RWPE2 (cell line): ENCODE data around the gene KLK11.
A peak's percentile ranks its signal among the peaks of the same experiment; 100 is the strongest.

Experiments
- ATAC-seq: fragments of 200-7000 bp; cut with Tn5 transposase; 3 replicates; pipeline ENCODE4 v1.9.1; 2021; ENCODE audit warnings: low read depth
- DNase-seq: peaks from one replicate; pipeline ENCODE4 v3.0.0-alpha.2; 2020; ENCODE audit warnings: low spot score
- H3K27ac ChIP-seq: fragments of 450-650 bp; 2 replicates; pipeline ENCODE4 v1.5.1; 2017; ENCODE audit warnings: mild to moderate bottlenecking; ENCODE audit not compliant: poor library complexity, severe bottlenecking
- H3K27me3 ChIP-seq: fragments of 250-450 bp; sonication (Bioruptor Pico); 2 replicates; pipeline ENCODE4 v1.5.1; 2021; ENCODE audit warnings: mild to moderate bottlenecking, moderate library complexity; ENCODE audit not compliant: insufficient read depth, poor library complexity, severe bottlenecking
- H3K36me3 ChIP-seq: fragments of 250-450 bp; sonication (Bioruptor Pico); 2 replicates; pipeline ENCODE4 v1.5.1; 2020; ENCODE audit warnings: low read depth, mild to moderate bottlenecking, moderate library complexity
- H3K4me1 ChIP-seq: fragments of 250-450 bp; sonication (Bioruptor Pico); 2 replicates; pipeline ENCODE4 v1.5.1; 2021; ENCODE audit warnings: mild to moderate bottlenecking, moderate library complexity; ENCODE audit not compliant: insufficient read depth, poor library complexity, severe bottlenecking
- H3K4me3 ChIP-seq: fragments of 250-450 bp; sonication (Bioruptor Pico); 2 replicates; pipeline ENCODE4 v1.5.1; 2021; ENCODE audit warnings: mild to moderate bottlenecking, moderate library complexity; ENCODE audit not compliant: severe bottlenecking
- H3K9me3 ChIP-seq: fragments of 250-450 bp; sonication (Bioruptor Pico); 2 replicates; pipeline ENCODE4 v1.5.1; 2021; ENCODE audit warnings: mild to moderate bottlenecking, moderate library complexity; ENCODE audit not compliant: severe bottlenecking
- TF ChIP-seq, protein P1 (sequence below): fragments of 450-650 bp; IDR thresholded peaks from one replicate; pipeline ENCODE4 v1.5.1; 2017; ENCODE audit warnings: mild to moderate bottlenecking, moderate library complexity; ENCODE audit not compliant: poor library complexity, severe bottlenecking

The KLK11 gene, protein sequence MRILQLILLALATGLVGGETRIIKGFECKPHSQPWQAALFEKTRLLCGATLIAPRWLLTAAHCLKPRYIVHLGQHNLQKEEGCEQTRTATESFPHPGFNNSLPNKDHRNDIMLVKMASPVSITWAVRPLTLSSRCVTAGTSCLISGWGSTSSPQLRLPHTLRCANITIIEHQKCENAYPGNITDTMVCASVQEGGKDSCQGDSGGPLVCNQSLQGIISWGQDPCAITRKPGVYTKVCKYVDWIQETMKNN

DNA sequence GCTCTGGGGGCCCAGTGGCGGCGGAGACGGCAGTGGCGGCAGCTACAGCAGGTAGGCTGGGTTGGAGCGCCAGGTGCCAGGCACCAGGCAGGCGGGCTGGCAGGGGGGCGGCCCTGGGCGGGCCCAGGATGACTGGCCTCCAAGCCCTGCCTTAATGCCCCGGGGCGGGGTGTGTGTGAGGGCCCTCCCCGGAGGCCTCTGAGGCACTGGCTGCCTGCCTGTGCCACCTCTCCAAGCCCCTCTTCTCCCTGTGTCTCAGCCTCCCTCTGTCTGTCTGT is at the start of gene KLK11:
TSS of gene KLK11 (minus strand) at position 63 of the 278 bp plus-strand sequence. CDS start 985 bp downstream, outside the sequence.
- Histone ChIP-seq H3K27ac (no peak within 1 kb of the TSS), H3K27me3 (peaks cover 3% of the 10 kb centered on the region), H3K4me3 (no peak within 1 kb of the TSS), H3K9me3 (no peaks in the 10 kb centered on the region), H3K4me1 (no peaks in the 10 kb centered on the region), H3K36me3 (no peaks in the 10 kb centered on the region)
- TF ChIP-seq, protein P1, sequence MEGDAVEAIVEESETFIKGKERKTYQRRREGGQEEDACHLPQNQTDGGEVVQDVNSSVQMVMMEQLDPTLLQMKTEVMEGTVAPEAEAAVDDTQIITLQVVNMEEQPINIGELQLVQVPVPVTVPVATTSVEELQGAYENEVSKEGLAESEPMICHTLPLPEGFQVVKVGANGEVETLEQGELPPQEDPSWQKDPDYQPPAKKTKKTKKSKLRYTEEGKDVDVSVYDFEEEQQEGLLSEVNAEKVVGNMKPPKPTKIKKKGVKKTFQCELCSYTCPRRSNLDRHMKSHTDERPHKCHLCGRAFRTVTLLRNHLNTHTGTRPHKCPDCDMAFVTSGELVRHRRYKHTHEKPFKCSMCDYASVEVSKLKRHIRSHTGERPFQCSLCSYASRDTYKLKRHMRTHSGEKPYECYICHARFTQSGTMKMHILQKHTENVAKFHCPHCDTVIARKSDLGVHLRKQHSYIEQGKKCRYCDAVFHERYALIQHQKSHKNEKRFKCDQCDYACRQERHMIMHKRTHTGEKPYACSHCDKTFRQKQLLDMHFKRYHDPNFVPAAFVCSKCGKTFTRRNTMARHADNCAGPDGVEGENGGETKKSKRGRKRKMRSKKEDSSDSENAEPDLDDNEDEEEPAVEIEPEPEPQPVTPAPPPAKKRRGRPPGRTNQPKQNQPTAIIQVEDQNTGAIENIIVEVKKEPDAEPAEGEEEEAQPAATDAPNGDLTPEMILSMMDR: no peak
- peak; percentile 55; the same call in 2 of the 3 replicates for ATAC-seq
- DNase-seq: no peak

DNA sequence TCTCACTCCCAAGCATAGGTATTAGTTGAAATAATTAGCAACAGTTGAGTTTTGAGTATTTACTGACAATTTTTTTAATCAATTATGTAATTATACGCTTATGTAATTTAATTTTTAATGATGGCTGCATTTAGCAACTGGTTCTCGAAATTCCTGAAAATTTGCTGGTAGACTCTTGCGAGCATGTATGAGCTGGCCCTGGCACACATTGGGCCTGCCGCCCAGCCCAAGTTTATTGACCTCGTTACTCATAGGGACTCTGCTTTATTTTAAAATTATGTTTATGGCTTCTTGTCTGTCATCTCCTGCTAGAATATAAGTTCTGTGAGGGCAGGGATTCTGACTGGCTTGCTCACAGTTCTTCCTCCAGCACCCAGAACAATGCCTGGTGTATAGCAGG is 49.6 kb upstream of the KLK11 start:
- H3K36me3 ChIP-seq: no peaks in the 10 kb centered on the region
- H3K27ac ChIP-seq: no peak overlapping the region
- H3K27me3 ChIP-seq: peaks cover 3% of the 10 kb centered on the region
- H3K9me3 ChIP-seq: peaks cover 4% of the 10 kb centered on the region
- TF ChIP-seq, protein P1: no peak
- H3K4me1 ChIP-seq: no peaks in the 10 kb centered on the region
- ATAC-seq (no peak), DNase-seq (no peak)
- no peak overlapping the region for H3K4me3 ChIP-seq

DNA sequence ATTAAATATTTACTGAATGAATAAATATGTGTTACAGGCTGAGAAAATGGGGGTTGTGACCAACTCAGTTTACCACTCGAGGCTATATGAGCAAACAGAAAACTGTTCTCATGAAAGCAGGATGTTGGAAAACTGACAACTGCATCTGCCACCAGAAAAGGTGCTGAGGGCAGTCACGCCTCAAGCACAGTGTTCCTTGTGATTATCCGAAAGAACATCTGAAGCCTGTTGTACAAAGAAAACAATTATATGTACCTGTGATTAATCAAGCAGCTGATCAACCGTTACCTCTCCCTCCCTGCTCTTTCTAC is 44.6 kb upstream of the KLK11 start:
- no peaks in the 10 kb centered on the region for H3K4me1 ChIP-seq
- H3K27me3 ChIP-seq: no peaks in the 10 kb centered on the region
- H3K4me3 ChIP-seq: no peak overlapping the region
- no peaks in the 10 kb centered on the region for H3K36me3 ChIP-seq
- ATAC-seq (no peak), DNase-seq (no peak)
- H3K27ac ChIP-seq: no peak overlapping the region
- TF ChIP-seq, protein P1: no peak
- peaks cover 4% of the 10 kb centered on the region for H3K9me3 ChIP-seq

DNA sequence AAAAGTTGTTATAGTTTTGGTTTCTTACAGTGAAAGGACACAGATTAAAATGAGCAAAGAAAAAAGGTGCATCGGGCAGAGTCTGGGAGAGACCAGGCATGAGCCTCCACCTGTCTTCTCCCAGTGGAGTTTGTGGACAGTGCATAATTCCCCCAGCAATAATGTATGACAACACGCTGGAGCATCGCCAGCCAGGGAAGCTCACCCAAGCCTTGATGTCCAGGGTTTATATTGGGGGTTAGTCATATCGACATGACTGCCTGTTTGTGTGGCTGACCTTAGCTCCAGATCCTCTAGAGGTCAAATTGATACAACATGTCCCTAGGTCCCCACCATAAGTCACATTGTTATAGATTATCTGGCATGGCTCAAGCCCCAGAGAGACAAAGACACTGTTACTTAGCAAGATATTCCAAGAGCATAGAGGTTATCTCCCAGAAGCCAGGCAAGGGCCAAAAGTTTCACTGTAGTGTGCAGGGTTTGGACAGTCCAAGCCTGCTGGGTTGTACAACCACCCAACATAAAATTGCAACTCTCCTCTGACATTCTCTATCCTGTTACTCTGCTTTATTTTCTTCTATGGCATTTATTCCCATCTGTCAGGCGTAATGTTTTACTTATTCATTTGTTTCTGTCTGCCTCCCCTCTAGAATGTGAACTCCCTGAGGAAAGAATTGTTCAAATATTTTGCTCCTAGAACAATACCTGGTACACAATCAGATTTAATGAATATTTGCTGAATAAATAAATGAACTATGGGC is 44.1 kb upstream of the KLK11 start:
- H3K9me3 ChIP-seq: peaks cover 4% of the 10 kb centered on the region
- H3K4me1 ChIP-seq: no peaks in the 10 kb centered on the region
- no peaks in the 10 kb centered on the region for H3K27me3 ChIP-seq
- no peak overlapping the region for H3K27ac ChIP-seq
- no peaks in the 10 kb centered on the region for H3K36me3 ChIP-seq
- no peak for ATAC-seq
- H3K4me3 ChIP-seq: no peak overlapping the region
- TF ChIP-seq, protein P1: no peak
- no peak for DNase-seq
